Pancreas (tissue), 10 donors: ENCODE data around the gene SLC12A8. TPM values are rescaled to one million over a fixed set of nuclear protein-coding genes. Genes with fewer than 3 reads are reported as not detected.

Experiments
- ATAC-seq, 4 donors: fragments of 200-7000 bp; cut with Tn5 transposase; one replicate each; pipeline versions ENCODE4 v1.8.0 to v1.9.1; 2020; ENCODE audit warnings: mild to moderate bottlenecking in 4 of 4, moderate library complexity in 4 of 4
- DNase-seq, 6 donors: peaks; one replicate each; pipeline ENCODE4 v3.0.0-alpha.2; 2020
- FAIRE-seq: peaks from 2 replicates; lab custom pipeline; 2012; peaks lifted over from hg19 to GRCh38; lab: Jason Lieb, UNC
- H3K27ac ChIP-seq, 4 donors: fragments of 200-600 bp; sonication (generic); 1 replicate in 3 of 4; 2 replicates in 1 of 4; pipeline versions ENCODE4 v1.5.0 to v1.8.0; 2020
- H3K27me3 ChIP-seq, 4 donors: fragments of 200-600 bp; one replicate each; pipeline ENCODE4 v1.8.0; 2021
- H3K36me3 ChIP-seq, 3 donors: fragments of 200-600 bp; sonication (generic) in 1 of 3; one replicate each; pipeline versions ENCODE4 v1.5.0 to v1.8.0; 2020 to 2021
- H3K4me1 ChIP-seq, 3 donors: fragments of 200-600 bp; one replicate each; pipeline ENCODE4 v1.8.0; 2021
- H3K4me3 ChIP-seq, 4 donors: fragments of 200-600 bp; sonication (generic) in 2 of 4; one replicate each; pipeline versions ENCODE4 v1.5.0 to v1.8.0; 2020 to 2021
- H3K9me3 ChIP-seq, 4 donors: fragments of 200-600 bp; one replicate each; pipeline ENCODE4 v1.8.0; 2021
- CTCF ChIP-seq, 4 donors: fragments of 200-600 bp; sonication (generic) in 3 of 4; IDR thresholded peaks; one replicate each; pipeline versions ENCODE4 v1.5.0 to v1.8.0; 2021; ENCODE audit warnings: antibody characterized with exemption in 4 of 4
- WGBS, 2 donors: extraction: QIAGEN DNeasy Blood & Tissue Kit; methylation state at CpG; one replicate each; pipeline ENCODE4 v1.1.7; 2013; 5-methylcytosine and 5-hydroxymethylcytosine counted together
- intact Hi-C, 3 donors: fragments of 100-400 bp; cut with DNase I; formaldehyde crosslinking; loops; one replicate each; pipeline versions ENCODE4 v1.11.1 to v1.14.2; 2022
- polyA plus RNA-seq, 2 donors: library from polyadenylated mRNA; stranded (reverse); fragments of 200-250 nt; gene quantifications; one replicate each; pipeline ENCODE4 v1.2.3, GENCODE V29; 2013
- total RNA-seq, 6 donors: library from RNA; stranded (reverse); fragmentation: NEBNext Ultra II Directional in 4 of 6; extraction: Animal tissue kit (Norgen Biotek cat#: 25700) in 4 of 6; gene quantifications; one replicate each; pipeline versions ENCODE4 v1.2.1 to v1.2.4, GENCODE V29; 2021 to 2023
- donor health status: healthy with polysubstance abuse.
- donor health status: DM: no; HTN: no; CAD: no; lungs with moderate emphysema.
- donor health status: DM: no; HTN: no; CAD: no.
- donor health status: control.
- donor health status: control.
- donor health status: Bipolar disorder and iron deficiency.
- donor health status: DM: yes; HTN: yes; CAD: no.
- donor health status: DM: no; HTN: no; CAD: no.
- donor health status: DM: no; HTN: no; CAD: no.
- donor health status: DM: yes; HTN: yes; CAD: no.

SLC12A8 gene
- total and polyA plus RNA-seq, 8 donors, result 6.6 to 16.2 (median 12.5) TPM

GRCh38 chr3:125144653-125145314 lies 67.8 kb downstream of the SLC12A8 start:
- FAIRE-seq (no peak), ATAC-seq (no peak), DNase-seq (no peak)
- Histone ChIP-seq H3K9me3 (no peaks in the 10 kb centered on the region), H3K4me1 (no peaks in the 10 kb centered on the region), H3K27me3 (no peaks in the 10 kb centered on the region), H3K27ac (no peak overlapping the region), H3K36me3 (no peaks in the 10 kb centered on the region), H3K4me3 (no peak overlapping the region)
- WGBS, 2 donors, result 92 to 97% methylated on average over 5 of the region's 5 CpGs
- intact Hi-C loops, result no loop called here
- no peak for TF ChIP-seq CTCF (IDR thresholded peaks at IDR 0.05)

- ATAC-seq, result no peak
- Histone ChIP-seq H3K9me3 (no peaks in the 10 kb centered on the region), H3K27ac (no peak overlapping the region), H3K4me1 (no peaks in the 10 kb centered on the region), H3K4me3 (no peak overlapping the region), H3K27me3 (no peaks in the 10 kb centered on the region), H3K36me3 (no peaks in the 10 kb centered on the region)
- FAIRE-seq, result no peak
- intact Hi-C loops, result no loop called here
- no peak for DNase-seq
- WGBS, 2 donors, result 73 to 78% methylated on average over 7 of the region's 7 CpGs
- TF ChIP-seq CTCF (IDR thresholded peaks at IDR 0.05), result no peak
These were observed 68.4 kb downstream of the SLC12A8 start for GRCh38 chr3:125143982-125144652.

GRCh38 chr3:125143538-125143937 lies 69.0 kb downstream of the SLC12A8 start:
- no peak for FAIRE-seq
- no peaks in the 10 kb centered on the region for H3K9me3 ChIP-seq
- intact Hi-C loops, result no loop called here
- TF ChIP-seq CTCF (IDR thresholded peaks at IDR 0.05), result no peak
- no peaks in the 10 kb centered on the region for H3K4me1 ChIP-seq
- WGBS, 2 donors, result 86 to 96% methylated on average over 3 of the region's 3 CpGs
- no peaks in the 10 kb centered on the region for H3K36me3 ChIP-seq
- ATAC-seq, result no peak
- DNase-seq, result no peak
- no peak overlapping the region for H3K27ac ChIP-seq
- no peak overlapping the region for H3K4me3 ChIP-seq
- no peaks in the 10 kb centered on the region for H3K27me3 ChIP-seq

GRCh38 chr3:125142940-125143339 lies 69.6 kb downstream of the SLC12A8 start:
- H3K27ac ChIP-seq, result no peak overlapping the region
- no peak for TF ChIP-seq CTCF (IDR thresholded peaks at IDR 0.05)
- no peak for FAIRE-seq
- H3K4me1 ChIP-seq, result no peaks in the 10 kb centered on the region
- no peak for DNase-seq
- H3K36me3 ChIP-seq, result no peaks in the 10 kb centered on the region
- no peaks in the 10 kb centered on the region for H3K27me3 ChIP-seq
- no peak overlapping the region for H3K4me3 ChIP-seq
- intact Hi-C loops, result no loop called here
- no peaks in the 10 kb centered on the region for H3K9me3 ChIP-seq
- no peak for ATAC-seq
- 87 to 94% methylated on average over 6 of the region's 6 CpGs for WGBS, 2 donors

- Histone ChIP-seq H3K4me3 (no peak overlapping the region), H3K9me3 (no peaks in the 10 kb centered on the region), H3K36me3 (no peaks in the 10 kb centered on the region), H3K4me1 (no peaks in the 10 kb centered on the region), H3K27me3 (no peaks in the 10 kb centered on the region), H3K27ac (no peak overlapping the region)
- no peak for DNase-seq
- no peak for TF ChIP-seq CTCF (IDR thresholded peaks at IDR 0.05)
- ATAC-seq, result no peak
- 93 to 96% methylated on average over 12 of the region's 12 CpGs for WGBS, 2 donors
- FAIRE-seq, result no peak
- intact Hi-C loops, result no loop called here
These were observed 70.1 kb downstream of the SLC12A8 start for GRCh38 chr3:125142420-125142778.
